Stimulated activated CD8-positive, alpha-beta memory T cell treated with anti-CD3 and anti-CD28 coated beads, Interleukin-2, amount 100 ng/mL, for 1 hour (primary cell): ENCODE measurements around the gene BOLA3.
"Not testable (repeated sequence)": the region's sequence is repeated elsewhere in the genome, so short reads cannot be mapped to it uniquely, and the experiment has no call there.

Experiments
- DNase-seq, 2 donors: peaks; one replicate each; pipeline ENCODE4 v3.0.0-alpha.2; 2020; ENCODE audit warnings: low read depth in 2 of 2

BOLA3 gene

GRCh38 chr2:74102516-74102915, 45.2 kb downstream of the BOLA3 start:
- no peak for DNase-seq

GRCh38 chr2:74101574-74102300, 46.0 kb downstream of the BOLA3 start:
- DNase-seq: no peak

DNA sequence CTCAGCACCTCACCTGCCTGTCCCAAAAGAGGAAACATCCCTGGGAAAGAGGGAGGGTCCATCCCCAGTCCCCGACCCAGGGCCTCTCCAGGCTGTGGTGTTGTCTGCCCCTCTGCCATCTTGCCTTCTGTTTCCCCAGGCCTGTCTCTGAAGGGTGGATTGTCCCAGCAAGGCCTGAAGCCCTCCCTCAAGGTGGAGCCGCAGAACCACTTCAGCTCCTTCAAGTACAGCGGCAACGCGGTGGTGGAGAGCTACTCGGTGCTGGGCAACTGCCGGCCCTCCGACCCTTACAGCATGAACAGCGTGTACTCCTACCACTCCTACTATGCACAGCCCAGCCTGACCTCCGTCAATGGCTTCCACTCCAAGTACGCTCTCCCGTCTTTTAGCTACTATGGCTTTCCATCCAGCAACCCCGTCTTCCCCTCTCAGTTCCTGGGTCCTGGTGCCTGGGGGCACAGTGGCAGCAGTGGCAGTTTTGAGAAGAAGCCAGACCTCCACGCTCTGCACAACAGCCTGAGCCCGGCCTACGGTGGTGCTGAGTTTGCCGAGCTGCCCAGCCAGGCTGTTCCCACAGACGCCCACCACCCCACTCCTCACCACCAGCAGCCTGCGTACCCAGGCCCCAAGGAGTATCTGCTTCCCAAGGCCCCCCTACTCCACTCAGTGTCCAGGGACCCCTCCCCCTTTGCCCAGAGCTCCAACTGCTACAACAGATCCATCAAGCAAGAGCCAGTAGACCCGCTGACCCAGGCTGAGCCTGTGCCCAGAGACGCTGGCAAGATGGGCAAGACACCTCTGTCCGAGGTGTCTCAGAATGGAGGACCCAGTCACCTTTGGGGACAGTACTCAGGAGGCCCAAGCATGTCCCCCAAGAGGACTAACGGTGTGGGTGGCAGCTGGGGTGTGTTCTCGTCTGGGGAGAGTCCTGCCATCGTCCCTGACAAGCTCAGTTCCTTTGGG, 47.2 kb downstream of the BOLA3 start:
- no peak for DNase-seq

- no peak for DNase-seq
Measured at GRCh38 chr2:74099835-74100234, 47.9 kb downstream of the BOLA3 start.

DNA sequence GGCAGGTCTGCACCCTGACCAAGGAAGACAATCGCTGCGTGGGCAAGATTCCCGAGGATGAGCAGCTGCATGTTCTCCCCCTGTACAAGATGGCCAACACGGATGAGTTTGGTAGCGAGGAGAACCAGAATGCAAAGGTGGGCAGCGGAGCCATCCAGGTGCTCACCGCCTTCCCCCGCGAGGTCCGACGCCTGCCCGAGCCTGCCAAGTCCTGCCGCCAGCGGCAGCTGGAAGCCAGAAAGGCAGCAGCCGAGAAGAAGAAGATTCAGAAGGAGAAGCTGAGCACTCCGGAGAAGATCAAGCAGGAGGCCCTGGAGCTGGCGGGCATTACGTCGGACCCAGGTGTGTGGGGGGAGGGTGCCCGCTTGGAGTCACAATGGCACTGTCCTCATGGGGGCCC, 48.4 kb downstream of the BOLA3 start:
- DNase-seq: no peak

DNA sequence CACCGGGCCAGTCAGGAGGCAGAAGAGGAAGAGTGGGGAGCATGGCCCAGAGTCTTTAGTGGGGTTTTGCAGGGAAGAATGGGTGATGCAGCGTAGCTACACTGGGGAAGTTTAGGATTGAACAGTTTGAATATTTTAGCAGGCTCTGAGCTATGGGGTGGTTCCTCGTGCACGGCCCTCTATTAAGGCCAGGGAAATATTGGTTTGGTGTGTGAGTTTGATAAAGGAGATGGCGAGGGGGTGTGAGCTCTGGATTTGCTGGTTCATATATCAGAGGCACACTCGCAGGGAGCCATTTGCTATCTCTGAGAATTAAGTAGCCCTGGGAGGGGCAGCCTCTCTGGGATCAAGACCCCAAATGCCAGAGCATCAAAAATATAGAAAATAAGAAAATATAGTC, 50.1 kb downstream of the BOLA3 start:
- DNase-seq: no peak

DNA sequence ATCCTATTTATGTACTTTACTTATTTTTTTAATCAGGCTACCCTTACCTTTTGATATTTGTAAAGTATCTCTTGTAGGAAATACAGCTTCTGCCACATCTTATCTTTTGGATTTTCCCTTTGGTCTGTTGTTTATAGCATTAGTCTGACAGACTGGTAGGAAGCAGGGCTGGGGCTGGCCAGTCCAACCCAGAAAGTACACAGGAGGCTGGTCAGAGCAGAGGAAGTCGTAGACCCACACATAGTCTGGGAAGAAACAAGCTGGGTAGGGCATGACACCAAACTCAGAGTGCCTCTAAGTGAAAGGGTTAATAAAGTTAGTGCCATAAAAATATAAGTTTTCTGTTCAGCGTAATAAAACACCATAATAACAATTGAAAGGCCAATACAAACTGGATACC, 51.7 kb downstream of the BOLA3 start:
- no peak for DNase-seq

DNA sequence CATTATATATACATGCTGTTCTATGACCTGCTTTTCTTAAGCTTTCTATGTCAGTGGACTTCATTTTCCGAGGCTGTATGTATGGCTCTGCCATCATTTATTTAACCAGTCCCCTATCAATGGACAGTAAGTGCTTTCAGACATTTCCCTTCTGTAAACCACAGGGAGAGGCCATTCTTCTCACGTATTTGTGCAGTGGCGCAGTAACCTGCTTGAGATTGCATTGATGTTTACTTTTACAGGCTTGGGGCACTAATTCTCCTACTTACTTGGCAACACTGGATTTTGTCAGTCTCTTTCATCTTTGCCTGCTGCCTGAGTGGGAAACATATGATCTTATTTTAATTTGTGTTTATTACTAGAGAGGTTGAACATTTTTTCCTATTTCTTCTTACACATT, 52.1 kb downstream of the BOLA3 start:
- no peak for DNase-seq

- DNase-seq: no peak
Measured at GRCh38 chr2:74094291-74094690, 53.4 kb downstream of the BOLA3 start.

- no peak for DNase-seq
Measured at GRCh38 chr2:74093840-74094239, 53.9 kb downstream of the BOLA3 start.

DNA sequence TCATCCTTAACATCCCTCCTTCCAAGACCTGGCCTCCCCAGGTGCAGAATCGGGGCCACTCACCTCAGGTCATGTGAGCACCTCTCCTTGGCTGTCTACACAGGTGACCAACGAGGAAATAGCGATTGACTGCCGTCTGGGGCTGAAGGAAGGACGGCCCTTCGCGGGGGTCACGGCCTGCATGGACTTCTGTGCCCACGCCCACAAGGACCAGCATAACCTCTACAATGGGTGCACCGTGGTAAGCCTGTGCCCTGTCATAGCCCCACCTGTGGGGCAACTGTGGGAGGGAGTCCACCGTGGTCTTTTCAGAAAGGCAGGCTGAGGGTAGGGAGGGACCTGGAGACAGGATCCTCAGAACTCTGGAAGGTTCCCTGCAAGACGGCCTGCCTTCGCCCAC, 54.3 kb downstream of the BOLA3 start:
- DNase-seq: no peak

- no peak for DNase-seq
Measured at GRCh38 chr2:74092275-74092674, 55.4 kb downstream of the BOLA3 start.

GRCh38 chr2:74091391-74091790, 56.3 kb downstream of the BOLA3 start:
- no peak for DNase-seq

- no peak for DNase-seq
Measured at GRCh38 chr2:74089816-74090745, 57.6 kb downstream of the BOLA3 start.

GRCh38 chr2:74088676-74089075, 59.0 kb downstream of the BOLA3 start:
- not testable (repeated sequence) for DNase-seq

DNA sequence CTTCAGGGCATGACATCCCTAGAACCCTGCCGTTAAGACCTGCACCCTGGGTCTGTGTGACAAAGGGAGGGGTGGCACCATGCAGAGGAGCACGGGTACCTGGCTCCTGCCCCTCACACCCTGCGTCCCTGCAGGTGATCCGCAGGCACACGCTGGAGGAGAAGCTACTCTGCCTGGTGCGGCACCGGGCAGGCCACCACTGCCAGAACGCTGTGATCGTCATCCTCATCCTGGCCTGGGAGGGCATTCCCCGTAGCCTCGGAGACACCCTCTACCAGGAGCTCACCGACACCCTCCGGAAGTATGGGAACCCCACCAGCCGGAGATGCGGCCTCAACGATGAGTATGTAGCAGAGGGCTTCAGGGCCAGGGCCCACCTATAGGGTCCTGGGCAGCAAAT, 60.0 kb downstream of the BOLA3 start:
- no peak for DNase-seq

GRCh38 chr2:74086021-74086420, 61.7 kb downstream of the BOLA3 start:
- no peak for DNase-seq
